Testis (tissue), 2 donors: ENCODE results near the gene SSU72.
"Not testable (repeated sequence)": the region's sequence is repeated elsewhere in the genome, so short reads cannot be mapped to it uniquely, and the experiment has no call there.

Experiments used
- CTCF ChIP-seq, 3 experiments: fragments of 450-650 bp in 2 of 3; fragments of 200-600 bp in 1 of 3; sonication (generic) in 1 of 3; IDR thresholded peaks; one replicate each; pipeline ENCODE4 v1.5.1; 2016 to 2019; ENCODE audit warnings: antibody characterized with exemption in 3 of 3, mild to moderate bottlenecking in 2 of 3, moderate library complexity in 1 of 3
- POLR2A ChIP-seq: fragments of 450-650 bp; IDR thresholded peaks from one replicate; pipeline ENCODE4 v1.6.1; 2017; ENCODE audit warnings: antibody characterized with exemption, mild to moderate bottlenecking, moderate library complexity

- TF ChIP-seq CTCF (IDR thresholded peaks at IDR 0.05); POLR2A: not testable (repeated sequence)
Measured at GRCh38 chr1:1495461-1495975, 79.1 kb downstream of the SSU72 start.
